Measurements from ENCODE around the gene CD55.
A peak's percentile ranks its signal among the peaks of the same experiment; 100 is the strongest.

CD55 gene

GRCh38 chr1:207298186-207298585 lies 23.3 kb upstream of the CD55 start:
- peaks cover 18% of the 10 kb centered on the region for H3K9me3 Mint-ChIP-seq

GRCh38 chr1:207298636-207299398 lies 22.7 kb upstream of the CD55 start:
- H3K4me1 Mint-ChIP-seq (ENCODE audit: low read depth), result peaks cover 22% of the 10 kb centered on the region
- peaks cover 22% of the 10 kb centered on the region for H3K9me3 Mint-ChIP-seq
- H3K27me3 Mint-ChIP-seq, result no peaks in the 10 kb centered on the region
- H3K27ac Mint-ChIP-seq, result no peak overlapping the region
- H3K36me3 Mint-ChIP-seq (ENCODE audit: low read depth), result no peaks in the 10 kb centered on the region
- H3K4me3 Mint-ChIP-seq, result no peak overlapping the region

More at GRCh38 chr1:207298186-207298585, 23.3 kb upstream of the CD55 start:
- no peak overlapping the region for H3K27ac Mint-ChIP-seq
- no peaks in the 10 kb centered on the region for H3K27me3 Mint-ChIP-seq
- no peak overlapping the region for H3K4me3 Mint-ChIP-seq
- no peaks in the 10 kb centered on the region for H3K36me3 Mint-ChIP-seq (ENCODE audit: low read depth)
- peaks cover 19% of the 10 kb centered on the region for H3K4me1 Mint-ChIP-seq (ENCODE audit: low read depth)

- H3K27ac Mint-ChIP-seq, result no peak overlapping the region
Measured at GRCh38 chr1:207300970-207301369, 20.5 kb upstream of the CD55 start.

GRCh38 chr1:207302618-207303393 lies 18.7 kb upstream of the CD55 start:
- peaks cover 22% of the 10 kb centered on the region for H3K4me1 Mint-ChIP-seq (ENCODE audit: low read depth)
- H3K27ac Mint-ChIP-seq, result peak overlapping the region; percentile 56
- no peak overlapping the region for H3K4me3 Mint-ChIP-seq
- H3K27me3 Mint-ChIP-seq, result no peaks in the 10 kb centered on the region
- H3K36me3 Mint-ChIP-seq (ENCODE audit: low read depth), result no peaks in the 10 kb centered on the region
- peaks cover 14% of the 10 kb centered on the region for H3K9me3 Mint-ChIP-seq

More at GRCh38 chr1:207300970-207301369, 20.5 kb upstream of the CD55 start:
- Mint-ChIP-seq H3K27me3 (no peaks in the 10 kb centered on the region), H3K4me1 (ENCODE audit: low read depth) (peaks cover 22% of the 10 kb centered on the region), H3K9me3 (peaks cover 14% of the 10 kb centered on the region), H3K36me3 (ENCODE audit: low read depth) (no peaks in the 10 kb centered on the region), H3K4me3 (no peak overlapping the region)

- H3K36me3 Mint-ChIP-seq (ENCODE audit: low read depth), result no peaks in the 10 kb centered on the region
- H3K9me3 Mint-ChIP-seq, result peaks cover 14% of the 10 kb centered on the region
- no peak overlapping the region for H3K4me3 Mint-ChIP-seq
- no peaks in the 10 kb centered on the region for H3K27me3 Mint-ChIP-seq
- H3K27ac Mint-ChIP-seq, result no peak overlapping the region
- H3K4me1 Mint-ChIP-seq (ENCODE audit: low read depth), result peaks cover 29% of the 10 kb centered on the region
Measured at GRCh38 chr1:207304710-207305488, 16.6 kb upstream of the CD55 start.

GRCh38 chr1:207305489-207305873 lies 16.0 kb upstream of the CD55 start:
- Mint-ChIP-seq H3K4me3 (no peak overlapping the region), H3K27me3 (no peaks in the 10 kb centered on the region), H3K9me3 (peaks cover 14% of the 10 kb centered on the region), H3K36me3 (ENCODE audit: low read depth) (no peaks in the 10 kb centered on the region), H3K27ac (no peak overlapping the region), H3K4me1 (ENCODE audit: low read depth) (peaks cover 33% of the 10 kb centered on the region)

GRCh38 chr1:207306023-207306422 lies 15.5 kb upstream of the CD55 start:
- no peak overlapping the region for H3K4me3 Mint-ChIP-seq
- peaks cover 33% of the 10 kb centered on the region for H3K4me1 Mint-ChIP-seq (ENCODE audit: low read depth)
- no peaks in the 10 kb centered on the region for H3K27me3 Mint-ChIP-seq
- H3K27ac Mint-ChIP-seq, result no peak overlapping the region
- peaks cover 14% of the 10 kb centered on the region for H3K9me3 Mint-ChIP-seq
- no peaks in the 10 kb centered on the region for H3K36me3 Mint-ChIP-seq (ENCODE audit: low read depth)

GRCh38 chr1:207306603-207307002 lies 14.9 kb upstream of the CD55 start:
- no peaks in the 10 kb centered on the region for H3K27me3 Mint-ChIP-seq
- no peak overlapping the region for H3K27ac Mint-ChIP-seq
- peaks cover 33% of the 10 kb centered on the region for H3K4me1 Mint-ChIP-seq (ENCODE audit: low read depth)
- no peaks in the 10 kb centered on the region for H3K36me3 Mint-ChIP-seq (ENCODE audit: low read depth)
- no peak overlapping the region for H3K4me3 Mint-ChIP-seq
- H3K9me3 Mint-ChIP-seq, result peaks cover 14% of the 10 kb centered on the region

GRCh38 chr1:207308451-207309190 lies 12.9 kb upstream of the CD55 start:
- Mint-ChIP-seq H3K27ac (peak overlapping the region; percentile 65), H3K4me3 (no peak overlapping the region), H3K4me1 (ENCODE audit: low read depth) (peaks cover 22% of the 10 kb centered on the region), H3K36me3 (ENCODE audit: low read depth) (no peaks in the 10 kb centered on the region), H3K27me3 (no peaks in the 10 kb centered on the region), H3K9me3 (no peaks in the 10 kb centered on the region)

GRCh38 chr1:207309745-207310273 lies 11.7 kb upstream of the CD55 start:
- Mint-ChIP-seq H3K4me3 (peak overlapping the region; percentile 69), H3K9me3 (no peaks in the 10 kb centered on the region), H3K27me3 (no peaks in the 10 kb centered on the region), H3K36me3 (ENCODE audit: low read depth) (no peaks in the 10 kb centered on the region), H3K27ac (peak overlapping the region; percentile 88), H3K4me1 (ENCODE audit: low read depth) (peaks cover 29% of the 10 kb centered on the region)

GRCh38 chr1:207311888-207312603 lies 9.4 kb upstream of the CD55 start:
- Mint-ChIP-seq H3K27me3 (no peaks in the 10 kb centered on the region), H3K27ac (no peak overlapping the region), H3K36me3 (ENCODE audit: low read depth) (no peaks in the 10 kb centered on the region), H3K9me3 (no peaks in the 10 kb centered on the region), H3K4me3 (no peak overlapping the region), H3K4me1 (ENCODE audit: low read depth) (peaks cover 36% of the 10 kb centered on the region)

GRCh38 chr1:207312604-207312920 lies 8.9 kb upstream of the CD55 start:
- Mint-ChIP-seq H3K4me3 (no peak overlapping the region), H3K9me3 (no peaks in the 10 kb centered on the region), H3K27ac (no peak overlapping the region), H3K4me1 (ENCODE audit: low read depth) (peaks cover 38% of the 10 kb centered on the region), H3K36me3 (ENCODE audit: low read depth) (no peaks in the 10 kb centered on the region), H3K27me3 (no peaks in the 10 kb centered on the region)

- Mint-ChIP-seq H3K4me3 (no peak overlapping the region), H3K4me1 (ENCODE audit: low read depth) (peaks cover 37% of the 10 kb centered on the region), H3K27ac (no peak overlapping the region), H3K27me3 (no peaks in the 10 kb centered on the region), H3K9me3 (no peaks in the 10 kb centered on the region), H3K36me3 (ENCODE audit: low read depth) (no peaks in the 10 kb centered on the region)
Measured at GRCh38 chr1:207313131-207313530, 8.3 kb upstream of the CD55 start.

- H3K9me3 Mint-ChIP-seq, result no peaks in the 10 kb centered on the region
- H3K4me1 Mint-ChIP-seq (ENCODE audit: low read depth), result peaks cover 22% of the 10 kb centered on the region
- no peaks in the 10 kb centered on the region for H3K27me3 Mint-ChIP-seq
- H3K36me3 Mint-ChIP-seq (ENCODE audit: low read depth), result no peaks in the 10 kb centered on the region
- no peak overlapping the region for H3K27ac Mint-ChIP-seq
- no peak overlapping the region for H3K4me3 Mint-ChIP-seq
Measured at GRCh38 chr1:207314816-207315215, 6.7 kb upstream of the CD55 start.

Data from stimulated activated naive CD8-positive, alpha-beta T cell treated with anti-CD3 and anti-CD28 coated beads, Interleukin-15, Interleukin-2, amounts not matched to agents 100 ng/mL and 50 ng/mL, for 24 hours (primary cell).